ENCODE results near the gene DNER.
"Not testable (repeated sequence)": the region's sequence is repeated elsewhere in the genome, so short reads cannot be mapped to it uniquely, and the experiment has no call there.

Gene DNER

GRCh38 chr2:229714736-229715541, 584 bp upstream of the DNER start:
- FAIRE-seq: no peak

DNA sequence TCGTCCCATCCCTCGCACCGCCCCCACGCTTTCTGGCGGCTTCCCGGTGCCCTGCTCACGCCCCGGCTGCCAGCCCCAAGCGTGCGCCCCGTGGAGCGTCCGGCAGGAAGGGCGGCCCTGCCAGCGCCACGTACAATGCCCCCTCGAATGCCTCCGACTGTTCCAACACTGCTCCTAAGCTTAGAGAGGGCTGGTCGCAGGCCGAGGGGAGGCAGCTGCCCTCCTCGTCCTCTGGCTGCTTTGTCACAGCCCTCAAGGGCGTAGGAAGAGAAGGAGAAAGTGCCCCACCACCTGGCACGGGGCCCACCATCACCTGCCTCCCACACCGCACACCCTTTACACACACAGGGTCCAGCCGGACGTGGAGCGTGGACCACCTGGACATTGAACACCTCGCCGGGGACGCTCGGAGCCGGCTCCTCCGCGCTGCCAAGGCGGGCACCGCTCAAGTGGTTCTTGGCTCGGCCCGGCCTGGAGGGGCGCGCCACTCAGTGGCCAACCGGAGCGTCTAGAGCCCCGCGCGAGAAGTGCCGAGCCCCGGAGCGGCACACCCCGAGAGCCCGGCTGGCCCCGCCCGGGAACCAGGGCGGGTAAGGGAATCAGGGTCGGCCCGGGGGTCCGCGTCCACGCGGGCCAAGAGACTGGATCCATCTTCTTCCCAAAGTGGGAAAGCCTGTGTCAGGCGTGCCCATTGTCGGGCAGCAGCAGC, 830 bp downstream of the DNER start:
- FAIRE-seq: no peak

DNA sequence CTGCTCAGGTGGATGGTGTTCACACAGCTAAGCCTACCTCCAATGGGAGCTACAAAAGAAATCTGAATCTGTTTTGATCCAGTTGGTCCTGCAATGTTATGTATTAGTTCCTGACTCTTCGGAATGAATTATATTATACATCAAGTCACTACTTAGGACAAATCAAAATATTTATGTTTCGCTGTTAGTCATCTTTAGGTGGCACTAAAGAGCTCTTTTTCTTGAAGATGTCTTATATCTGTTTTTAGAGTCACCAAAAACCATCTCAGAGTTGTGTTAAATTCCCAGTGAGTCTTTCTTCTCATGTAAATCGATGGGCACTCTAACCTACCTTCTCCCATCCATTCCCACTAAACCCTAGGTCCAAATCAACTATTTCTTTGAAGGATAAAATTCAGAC, 2.2 kb downstream of the DNER start:
- no peak for FAIRE-seq

GRCh38 chr2:229708335-229708734, 6.0 kb downstream of the DNER start:
- no peak for FAIRE-seq

DNA sequence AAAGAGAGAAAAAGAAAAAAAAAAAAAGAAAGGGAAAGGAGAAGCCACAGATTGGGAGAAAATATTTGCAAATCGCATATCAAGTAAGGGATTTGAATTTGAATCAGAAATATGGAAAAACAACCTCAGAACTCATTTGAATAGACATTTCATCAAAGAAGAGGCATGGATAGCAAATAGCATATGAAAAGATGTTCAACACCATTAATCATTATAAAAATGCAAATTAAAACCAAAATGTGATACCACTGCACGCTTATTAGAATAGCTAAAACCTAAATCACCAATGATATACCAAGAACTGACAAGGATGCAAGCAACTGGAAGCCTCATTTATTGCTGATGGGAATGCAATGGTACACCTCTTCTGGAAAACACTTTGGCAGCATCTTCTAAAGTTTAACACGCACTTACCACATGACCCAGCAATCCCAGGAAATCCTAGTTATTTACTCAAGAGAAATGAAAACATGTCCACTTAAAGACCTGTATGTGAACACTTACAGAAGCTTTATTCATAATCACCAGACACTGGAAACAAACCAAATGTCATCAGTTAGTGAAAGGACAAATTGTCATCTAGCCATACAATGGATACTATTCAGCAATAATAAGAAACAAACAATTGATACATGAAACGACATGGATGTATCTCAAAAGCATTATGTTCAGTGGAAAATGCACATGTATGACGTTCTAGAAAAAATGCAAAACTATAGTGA, 10.3 kb downstream of the DNER start:
- no peak for FAIRE-seq

DNA sequence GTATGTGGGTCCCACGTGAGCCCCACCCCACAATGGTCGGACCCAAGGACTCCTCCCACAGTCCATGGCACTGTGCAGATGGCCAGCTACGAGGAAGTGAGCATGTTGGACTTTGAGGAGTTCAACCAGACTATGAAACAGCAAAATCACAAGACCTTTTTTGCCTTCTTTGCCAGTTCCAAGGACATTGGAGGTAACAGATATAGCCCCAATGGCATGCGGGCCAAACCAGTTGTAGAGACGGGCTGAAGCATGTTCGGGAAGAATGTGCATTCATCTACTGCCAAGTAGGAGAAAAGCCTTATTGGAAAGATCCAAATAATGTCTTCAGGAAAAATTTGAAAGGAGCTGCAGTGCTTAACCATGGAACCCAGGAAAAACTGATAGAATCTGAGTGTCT, 12.6 kb downstream of the DNER start:
- FAIRE-seq: no peak

- no peak for FAIRE-seq
Measured at GRCh38 chr2:229701062-229701461, 13.3 kb downstream of the DNER start.

GRCh38 chr2:229695961-229696360, 18.4 kb downstream of the DNER start:
- FAIRE-seq: no peak

DNA sequence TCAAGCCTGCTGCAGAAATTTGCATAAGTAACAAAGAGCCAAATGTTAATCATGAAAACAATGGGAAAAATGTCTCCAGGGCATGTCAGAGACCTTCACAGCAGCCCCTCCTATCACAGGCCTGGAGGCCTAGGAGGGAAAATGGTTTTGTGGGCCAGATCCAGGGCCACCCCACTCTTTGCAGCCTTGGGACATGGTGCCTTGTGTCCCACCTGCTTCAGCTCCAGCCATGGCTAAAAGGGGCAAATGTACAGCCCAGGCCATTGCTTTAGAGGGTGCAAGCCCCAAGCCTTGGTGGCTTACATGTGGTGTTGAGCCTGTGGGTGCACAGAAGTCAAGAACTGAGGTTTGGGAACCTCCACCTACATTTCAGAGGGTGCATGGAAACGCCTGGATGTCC, 20.5 kb downstream of the DNER start:
- FAIRE-seq: not testable (repeated sequence)

GRCh38 chr2:229691631-229692030, 22.7 kb downstream of the DNER start:
- FAIRE-seq: no peak

DNA sequence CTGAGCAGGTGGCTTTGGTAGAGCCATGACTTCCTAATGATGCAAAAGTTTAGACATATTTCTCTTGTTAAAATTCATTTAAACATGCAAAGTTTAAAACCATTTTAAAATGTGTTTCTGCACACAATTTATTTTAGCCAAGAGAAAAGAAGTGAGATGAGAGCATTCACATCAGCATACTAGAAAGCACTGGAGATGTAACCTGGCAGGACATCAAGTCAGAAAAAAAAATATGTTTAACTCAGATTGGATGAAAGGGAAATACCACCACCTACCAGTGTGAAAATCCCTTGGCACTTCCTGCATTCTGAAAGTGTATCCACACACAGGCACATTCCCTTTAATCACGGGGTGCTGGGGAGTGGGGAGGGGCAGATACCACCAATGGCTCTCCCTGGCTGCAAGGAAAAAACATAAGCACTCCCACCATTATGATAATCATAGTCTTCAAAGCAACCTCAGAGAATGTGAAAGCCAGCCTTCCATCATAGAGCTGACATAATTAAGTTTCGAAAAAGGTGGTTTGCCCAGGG, 25.0 kb downstream of the DNER start:
- no peak for FAIRE-seq

DNA sequence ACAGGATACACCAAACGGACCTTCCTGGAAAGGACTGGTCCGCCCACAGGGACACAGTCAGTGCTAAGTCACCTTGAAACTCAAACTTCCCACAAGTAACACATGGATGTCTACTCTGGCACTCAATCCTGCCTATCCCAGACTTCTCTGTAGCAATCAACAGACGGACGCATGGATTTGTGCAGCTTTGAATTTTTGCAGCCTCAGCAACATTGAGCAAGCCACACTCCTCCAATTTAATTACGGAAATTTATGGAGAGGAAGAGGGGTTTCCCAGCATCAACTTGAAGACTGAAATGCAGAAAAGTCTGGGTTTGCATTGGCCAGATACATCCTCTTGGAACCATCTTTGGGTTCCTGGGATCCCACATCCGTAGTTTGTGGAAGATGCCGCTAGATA, 26.2 kb downstream of the DNER start:
- no peak for FAIRE-seq

DNA sequence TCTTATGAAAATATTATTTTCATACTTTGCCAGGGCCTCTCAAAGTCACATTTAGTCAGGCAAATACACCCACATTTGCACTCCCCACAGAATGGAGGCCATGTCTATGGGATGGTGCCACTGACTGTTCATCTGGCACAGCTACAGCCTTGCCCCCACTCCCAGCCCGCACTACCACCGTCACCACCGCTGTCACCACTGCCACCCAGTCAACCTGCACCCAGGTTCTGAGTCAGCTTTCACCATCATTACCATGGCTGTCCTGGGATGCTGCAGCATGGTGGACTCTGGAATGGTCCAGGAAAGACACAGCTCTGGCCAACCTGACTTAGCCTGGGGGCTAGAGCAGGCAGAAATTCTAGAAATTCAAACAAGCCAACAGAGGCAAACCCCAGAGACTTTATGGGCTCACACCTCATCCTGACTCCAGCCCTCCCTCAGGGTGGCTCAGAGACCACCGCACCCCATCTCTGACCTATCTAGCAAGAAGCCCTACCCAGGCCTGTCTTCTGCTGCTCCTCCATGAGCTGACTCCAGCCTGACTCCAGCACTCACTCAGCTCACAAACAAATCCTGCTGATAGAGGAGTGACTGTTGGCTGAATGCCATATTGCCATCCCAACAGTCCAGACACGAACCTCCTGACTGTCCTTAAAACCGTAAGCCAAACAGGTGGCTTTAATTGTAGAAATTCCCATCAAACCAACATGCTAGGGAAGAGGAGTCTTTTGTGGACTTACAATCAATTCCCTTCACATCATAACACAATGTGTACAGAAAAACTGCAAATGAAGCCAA, 28.0 kb downstream of the DNER start:
- FAIRE-seq: no peak

- FAIRE-seq: no peak
Measured at GRCh38 chr2:229684942-229685562, 29.3 kb downstream of the DNER start.

DNA sequence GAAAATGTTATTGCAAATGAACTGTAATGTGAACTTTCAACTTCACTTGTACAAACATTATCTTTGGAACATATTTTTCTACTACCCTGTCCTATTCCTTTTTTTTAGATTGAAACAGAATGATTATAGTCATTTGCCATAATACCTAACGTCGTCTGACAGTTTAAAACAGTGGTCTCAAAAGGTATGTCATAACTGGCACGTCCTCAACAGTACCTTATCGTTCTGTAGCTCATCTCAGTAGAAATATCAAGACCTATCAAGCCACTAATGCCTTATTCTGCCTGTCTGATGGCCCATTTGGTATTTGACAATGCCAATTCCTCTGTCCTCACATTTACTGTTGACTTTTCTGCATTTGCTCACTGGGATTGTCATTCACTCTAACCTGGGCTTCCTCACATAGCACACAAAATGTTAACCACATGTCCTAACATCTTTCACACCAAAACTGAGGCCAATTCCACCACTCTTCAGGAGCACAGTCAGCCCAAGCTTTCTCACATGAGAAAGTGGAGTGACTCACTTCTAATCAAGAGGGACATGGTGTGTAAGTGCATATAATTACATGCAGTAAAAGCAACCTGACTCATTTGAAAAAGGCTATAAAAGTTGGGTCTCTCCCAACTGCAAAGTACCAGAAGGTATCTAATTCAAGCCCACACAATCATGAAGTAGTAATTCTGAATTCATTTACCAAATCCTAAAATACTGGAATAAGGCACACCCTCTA, 34.8 kb downstream of the DNER start:
- FAIRE-seq: no peak

DNA sequence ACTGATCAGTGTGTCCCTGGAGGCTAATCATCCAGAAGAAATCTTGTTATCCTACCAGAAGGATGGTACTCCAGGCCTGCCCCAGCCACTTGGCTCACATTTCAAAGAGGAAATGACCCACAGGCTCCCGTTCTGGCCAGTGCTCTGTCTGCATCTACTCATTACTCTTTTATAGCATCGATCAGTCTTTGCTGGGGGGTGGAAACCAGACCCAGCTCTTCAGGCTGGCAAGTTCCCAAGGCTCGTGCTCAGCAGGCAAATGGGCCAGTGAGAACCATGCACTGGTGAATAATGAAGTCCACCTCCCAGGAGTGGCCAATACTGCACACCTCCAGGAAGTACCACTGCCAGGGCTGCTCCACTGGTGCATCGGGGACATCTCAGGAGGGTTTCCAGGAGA, 38.8 kb downstream of the DNER start:
- FAIRE-seq: no peak

GRCh38 chr2:229674830-229675530, 39.4 kb downstream of the DNER start:
- FAIRE-seq: no peak

DNA sequence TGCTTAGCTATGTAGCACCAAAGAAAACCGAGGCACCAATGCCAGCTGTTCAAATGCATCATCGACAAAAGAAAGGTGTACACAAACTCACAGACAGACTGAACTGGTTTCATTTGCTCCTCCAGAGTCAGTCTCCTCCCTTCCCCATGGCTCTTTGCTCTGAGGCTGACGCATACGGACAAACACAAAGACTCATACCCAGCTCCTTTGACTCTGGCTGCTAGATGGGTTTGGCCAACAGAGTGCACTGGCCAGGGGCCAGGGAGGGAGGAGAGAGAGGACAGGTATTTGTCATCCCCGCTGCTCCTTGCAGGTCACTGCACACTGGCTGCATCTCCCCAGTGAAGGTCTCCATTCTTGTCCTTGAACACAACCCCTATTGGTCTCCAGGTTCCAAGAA, 40.7 kb downstream of the DNER start:
- FAIRE-seq: no peak

DNA sequence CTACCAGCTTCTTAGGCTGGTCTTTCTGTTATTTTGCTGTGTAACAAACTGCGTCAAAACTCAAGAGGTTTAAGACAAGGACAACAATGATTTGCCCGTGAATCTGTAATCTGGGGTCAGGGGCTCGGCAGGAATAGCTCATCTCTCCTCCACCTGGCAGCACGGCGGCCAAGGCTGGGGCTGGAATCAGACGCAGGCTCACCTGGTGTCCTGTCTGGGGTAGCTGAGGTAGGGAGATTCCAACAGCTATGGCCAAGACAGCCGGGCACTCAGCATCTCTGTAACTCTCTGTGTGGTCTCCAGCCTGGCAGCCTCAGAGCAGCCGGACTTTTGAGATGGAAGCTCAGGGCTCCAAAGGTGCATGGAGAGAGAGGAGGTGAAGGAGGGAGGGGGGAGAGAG, 42.3 kb downstream of the DNER start:
- no peak for FAIRE-seq

- FAIRE-seq: no peak
Measured at GRCh38 chr2:229669841-229670240, 44.5 kb downstream of the DNER start.

GRCh38 chr2:229666811-229667210, 47.5 kb downstream of the DNER start:
- FAIRE-seq: no peak
